Heart left ventricle (tissue), 13 donors: Measurements from ENCODE around the gene SLC8A3.

Experiments
- POLR2A ChIP-seq, 2 donors: fragments of 450-650 bp; IDR thresholded peaks; one replicate each; pipeline ENCODE4 v1.6.1; 2017; ENCODE audit warnings: antibody characterized with exemption in 2 of 2, mild to moderate bottlenecking in 2 of 2, moderate library complexity in 2 of 2
- TF ChIP-seq, protein P1 (sequence below), 12 donors: fragments of 200-600 bp; sonication (generic) in 4 of 12; IDR thresholded peaks; one replicate each; pipeline versions ENCODE4 v1.5.0 to v1.8.0; 2018 to 2022; ENCODE audit warnings: antibody characterized with exemption in 12 of 12, mild to moderate bottlenecking in 5 of 12
- donor health status: ischemic (EF 13 %, LVEDD 7.1; RV severe dilation, severe dysfunction).
- donor health status: DM: no; HTN: yes; CAD: no.
- donor health status: DM: no; HTN: no; CAD: no.
- donor health status: ischemic (EF 25% LVEDD 6.9; RV normal size, moderate dysfunction).
- donor health status: ischemic (EF 25% LVEDD 5.7; RV mildly dilated, moderate dysfunction).
- donor health status: ischemic (EF 35%, LVEDD 5.7; RV mildly dilated, moderate dysfunction).
- donor health status: nonischemic (EF 11% LVEDD 7.7; RV severe dilation, severe dysfunction).
- donor health status: DM: yes; HTN: yes; CAD: no.
- donor health status: PGD.
- donor health status: ischemic (EF 29% LVEDD 5.4; RV normal size, mild dysfunction).
- donor health status: nonischemic (EF 23%, LVEDD 6.1; RV moderate dilation, normal function).

DNA sequence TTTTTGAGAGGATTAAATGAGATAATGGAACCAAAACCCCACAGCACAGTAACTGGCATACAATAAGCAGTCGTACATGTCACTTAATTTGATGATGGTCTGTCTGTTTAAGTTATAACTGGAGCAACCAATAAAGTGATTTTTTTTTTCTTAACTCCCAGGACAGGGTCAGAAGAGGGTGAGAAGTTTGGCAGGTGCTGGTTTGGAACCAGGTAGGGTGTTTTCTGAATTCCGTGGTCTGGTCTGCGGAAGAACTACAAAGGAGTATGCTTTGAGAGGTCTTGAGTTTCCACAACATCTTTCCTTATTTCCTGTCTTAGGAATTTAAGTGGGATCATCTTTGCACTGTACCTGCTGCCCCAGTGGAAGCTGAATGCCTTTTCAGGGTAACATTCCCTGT lies 111.7 kb downstream of the SLC8A3 start:
- TF ChIP-seq POLR2A (IDR thresholded peaks at IDR 0.05) = no peak
- TF ChIP-seq, protein P1, sequence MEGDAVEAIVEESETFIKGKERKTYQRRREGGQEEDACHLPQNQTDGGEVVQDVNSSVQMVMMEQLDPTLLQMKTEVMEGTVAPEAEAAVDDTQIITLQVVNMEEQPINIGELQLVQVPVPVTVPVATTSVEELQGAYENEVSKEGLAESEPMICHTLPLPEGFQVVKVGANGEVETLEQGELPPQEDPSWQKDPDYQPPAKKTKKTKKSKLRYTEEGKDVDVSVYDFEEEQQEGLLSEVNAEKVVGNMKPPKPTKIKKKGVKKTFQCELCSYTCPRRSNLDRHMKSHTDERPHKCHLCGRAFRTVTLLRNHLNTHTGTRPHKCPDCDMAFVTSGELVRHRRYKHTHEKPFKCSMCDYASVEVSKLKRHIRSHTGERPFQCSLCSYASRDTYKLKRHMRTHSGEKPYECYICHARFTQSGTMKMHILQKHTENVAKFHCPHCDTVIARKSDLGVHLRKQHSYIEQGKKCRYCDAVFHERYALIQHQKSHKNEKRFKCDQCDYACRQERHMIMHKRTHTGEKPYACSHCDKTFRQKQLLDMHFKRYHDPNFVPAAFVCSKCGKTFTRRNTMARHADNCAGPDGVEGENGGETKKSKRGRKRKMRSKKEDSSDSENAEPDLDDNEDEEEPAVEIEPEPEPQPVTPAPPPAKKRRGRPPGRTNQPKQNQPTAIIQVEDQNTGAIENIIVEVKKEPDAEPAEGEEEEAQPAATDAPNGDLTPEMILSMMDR (IDR thresholded peaks at IDR 0.05) = no peak
